BE2C (cell line): ENCODE results near the gene PGM2L1.
A peak's percentile ranks its signal among the peaks of the same experiment; 100 is the strongest.

ENCODE experiments used
- DNase-seq: peaks from one replicate; pipeline ENCODE4 v3.0.0-alpha.2; 2020
- H3K27me3 ChIP-seq: fragments of 250-450 bp; sonication (Bioruptor Pico); 2 replicates; pipeline ENCODE4 v1.5.1; 2020; ENCODE audit warnings: mild to moderate bottlenecking
- H3K36me3 ChIP-seq: fragments of 250-450 bp; sonication (Bioruptor Pico); 2 replicates; pipeline ENCODE4 v1.5.1; 2020; ENCODE audit warnings: mild to moderate bottlenecking
- H3K4me1 ChIP-seq: fragments of 250-450 bp; sonication (Bioruptor Pico); 2 replicates; pipeline ENCODE4 v1.5.1; 2020
- H3K4me3 ChIP-seq: 2 replicates; pipeline ENCODE4 v1.5.1; 2011; ENCODE audit warnings: low read depth, low read length
- H3K9me3 ChIP-seq: fragments of 250-450 bp; sonication (Bioruptor Pico); 2 replicates; pipeline ENCODE4 v1.5.1; 2020
- TF ChIP-seq, protein P1 (sequence below): IDR thresholded peaks from 2 replicates; pipeline ENCODE4 v1.5.1; 2012; ENCODE audit warnings: mild to moderate bottlenecking, low read depth, low read length

Gene PGM2L1

DNA sequence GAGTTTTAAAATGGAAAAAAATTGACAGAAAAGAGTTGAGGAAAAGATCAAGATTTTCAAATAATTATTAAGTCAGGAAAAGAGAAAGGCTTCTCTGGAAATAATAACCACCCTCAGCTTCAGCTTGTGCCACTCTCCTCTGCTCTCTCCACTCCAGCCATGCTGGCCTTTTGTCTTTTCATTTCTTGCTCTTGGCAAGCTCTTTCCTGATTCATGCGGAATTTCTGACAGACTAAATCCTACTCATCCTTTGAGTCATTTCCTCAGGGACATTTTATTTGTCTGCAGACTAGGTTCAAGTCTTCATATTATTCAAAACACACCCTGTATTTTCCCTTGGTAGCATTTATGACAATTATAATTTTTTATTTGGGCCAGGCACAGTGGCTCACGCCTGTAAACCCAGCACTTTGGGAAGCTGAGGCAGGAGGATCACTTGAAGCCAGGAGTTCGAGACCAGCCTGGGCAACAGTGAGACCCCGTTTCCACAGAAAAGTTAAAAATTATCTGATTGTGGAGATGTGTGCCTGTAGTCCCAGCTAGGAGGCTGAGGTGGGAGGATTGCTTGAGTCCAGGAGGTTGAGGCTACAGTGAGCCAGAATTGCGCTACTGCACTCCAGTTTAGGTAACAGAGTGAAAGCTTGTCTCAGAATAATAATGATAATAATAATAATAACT lies 79.0 kb downstream of the PGM2L1 start:
- no peaks in the 10 kb centered on the region for H3K27me3 ChIP-seq
- no peaks in the 10 kb centered on the region for H3K4me1 ChIP-seq
- no peaks in the 10 kb centered on the region for H3K9me3 ChIP-seq
- no peaks in the 10 kb centered on the region for H3K36me3 ChIP-seq
- H3K4me3 ChIP-seq, result no peak overlapping the region
- no peak for DNase-seq
- TF ChIP-seq, protein P1, sequence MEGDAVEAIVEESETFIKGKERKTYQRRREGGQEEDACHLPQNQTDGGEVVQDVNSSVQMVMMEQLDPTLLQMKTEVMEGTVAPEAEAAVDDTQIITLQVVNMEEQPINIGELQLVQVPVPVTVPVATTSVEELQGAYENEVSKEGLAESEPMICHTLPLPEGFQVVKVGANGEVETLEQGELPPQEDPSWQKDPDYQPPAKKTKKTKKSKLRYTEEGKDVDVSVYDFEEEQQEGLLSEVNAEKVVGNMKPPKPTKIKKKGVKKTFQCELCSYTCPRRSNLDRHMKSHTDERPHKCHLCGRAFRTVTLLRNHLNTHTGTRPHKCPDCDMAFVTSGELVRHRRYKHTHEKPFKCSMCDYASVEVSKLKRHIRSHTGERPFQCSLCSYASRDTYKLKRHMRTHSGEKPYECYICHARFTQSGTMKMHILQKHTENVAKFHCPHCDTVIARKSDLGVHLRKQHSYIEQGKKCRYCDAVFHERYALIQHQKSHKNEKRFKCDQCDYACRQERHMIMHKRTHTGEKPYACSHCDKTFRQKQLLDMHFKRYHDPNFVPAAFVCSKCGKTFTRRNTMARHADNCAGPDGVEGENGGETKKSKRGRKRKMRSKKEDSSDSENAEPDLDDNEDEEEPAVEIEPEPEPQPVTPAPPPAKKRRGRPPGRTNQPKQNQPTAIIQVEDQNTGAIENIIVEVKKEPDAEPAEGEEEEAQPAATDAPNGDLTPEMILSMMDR, result no peak

DNA sequence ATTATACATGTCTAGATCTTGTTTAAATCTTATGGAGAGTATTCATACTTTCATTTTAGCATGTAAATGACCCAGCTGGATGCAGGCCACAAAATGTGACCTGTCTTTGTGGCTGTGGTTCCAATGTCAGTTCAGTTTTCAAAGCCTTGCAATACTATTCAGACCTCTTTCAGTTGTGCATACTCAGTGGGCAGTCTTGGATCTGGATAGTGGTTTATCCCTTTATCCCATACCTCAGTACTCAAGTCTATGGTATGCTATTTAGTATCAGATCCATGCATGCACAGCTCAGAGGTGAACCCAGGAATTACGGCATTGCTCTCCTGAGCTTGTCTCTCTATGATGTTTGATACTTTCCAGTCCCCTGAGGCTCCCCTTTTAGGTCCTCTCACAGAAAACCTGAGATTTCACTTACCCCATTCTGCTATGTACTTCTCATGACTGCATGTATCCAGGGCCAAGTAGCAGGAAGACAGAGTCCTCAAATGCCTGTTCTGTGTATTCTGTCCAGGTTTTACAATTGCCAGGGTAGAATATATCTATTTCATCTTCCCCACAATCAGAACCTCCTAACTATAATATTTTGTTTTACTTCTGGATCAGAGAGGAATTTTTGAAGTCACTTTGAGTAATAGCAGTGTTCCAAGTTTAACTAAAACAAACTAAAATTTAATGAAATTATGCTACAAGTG lies 79.8 kb downstream of the PGM2L1 start:
- Histone ChIP-seq H3K4me3 (no peak overlapping the region), H3K9me3 (no peaks in the 10 kb centered on the region), H3K4me1 (no peaks in the 10 kb centered on the region), H3K36me3 (no peaks in the 10 kb centered on the region), H3K27me3 (no peaks in the 10 kb centered on the region)
- DNase-seq, result no peak
- TF ChIP-seq, protein P1, result no peak

DNA sequence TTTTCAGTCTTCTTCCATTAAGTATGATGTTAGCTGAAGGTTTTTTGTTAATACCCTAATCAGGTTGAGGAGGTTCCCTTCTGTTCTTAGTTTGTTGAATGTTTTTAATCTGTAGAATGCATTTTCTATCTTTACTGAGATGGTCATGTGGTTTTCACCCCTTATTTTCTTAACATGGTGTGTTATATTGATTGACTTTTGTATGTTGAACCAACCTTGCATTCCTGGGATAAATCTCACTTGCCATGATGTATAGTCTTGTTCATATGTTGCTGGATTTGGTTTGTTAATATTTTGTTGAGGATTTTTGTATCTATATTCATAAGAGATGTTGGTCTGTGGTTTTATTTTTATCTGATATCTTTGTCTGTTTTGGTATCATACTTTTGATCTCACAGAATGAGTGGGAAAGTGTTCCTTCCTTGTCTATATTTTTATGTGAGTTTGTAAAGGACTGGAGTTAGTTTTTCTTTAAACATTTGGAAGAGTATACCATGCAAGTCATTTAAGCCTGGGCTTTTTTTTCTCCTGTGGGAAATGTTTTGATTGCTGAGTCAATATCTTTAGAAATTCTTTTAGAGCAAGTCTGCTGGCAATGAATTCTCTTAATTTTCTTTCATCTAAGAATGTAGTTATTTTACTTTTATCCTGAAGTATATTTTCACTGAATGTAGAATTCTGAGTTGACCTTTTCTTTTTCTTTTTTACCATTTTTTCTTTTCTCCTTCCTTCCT lies 81.3 kb downstream of the PGM2L1 start:
- H3K4me1 ChIP-seq, result no peaks in the 10 kb centered on the region
- H3K36me3 ChIP-seq, result no peaks in the 10 kb centered on the region
- no peak overlapping the region for H3K4me3 ChIP-seq
- no peak for DNase-seq
- H3K9me3 ChIP-seq, result no peaks in the 10 kb centered on the region; the same call in 1 of the 2 replicates
- TF ChIP-seq, protein P1, result no peak
- no peaks in the 10 kb centered on the region; the same call in 1 of the 2 replicates for H3K27me3 ChIP-seq

DNA sequence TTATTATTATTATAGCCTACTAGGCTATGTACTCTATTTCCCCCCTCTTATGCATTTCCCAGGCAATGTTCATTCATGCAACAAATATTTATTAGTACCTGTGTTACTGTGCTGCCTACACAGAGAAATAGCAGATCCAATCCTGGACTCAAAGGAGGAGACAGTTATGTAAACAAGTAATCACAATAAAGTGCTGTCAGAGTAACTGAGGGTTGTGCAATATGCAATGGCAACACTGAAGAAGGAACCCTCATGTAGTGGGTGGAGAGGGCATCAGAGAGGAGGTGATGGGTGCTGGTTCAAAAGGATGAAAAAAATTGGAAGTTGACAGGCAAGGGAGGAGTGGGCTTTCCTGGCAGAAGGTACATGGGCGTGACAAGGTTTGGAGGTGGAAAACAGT lies 85.9 kb downstream of the PGM2L1 start:
- Histone ChIP-seq H3K4me3 (no peak overlapping the region), H3K27me3 (peaks cover 8% of the 10 kb centered on the region), H3K9me3 (no peaks in the 10 kb centered on the region; the same call in 1 of the 2 replicates), H3K4me1 (0 out of 2 replicates have a peak, but pooled peaks cover under 1% of the 10 kb centered on the region), H3K36me3 (no peaks in the 10 kb centered on the region)
- TF ChIP-seq, protein P1, result no peak
- DNase-seq, result no peak

DNA sequence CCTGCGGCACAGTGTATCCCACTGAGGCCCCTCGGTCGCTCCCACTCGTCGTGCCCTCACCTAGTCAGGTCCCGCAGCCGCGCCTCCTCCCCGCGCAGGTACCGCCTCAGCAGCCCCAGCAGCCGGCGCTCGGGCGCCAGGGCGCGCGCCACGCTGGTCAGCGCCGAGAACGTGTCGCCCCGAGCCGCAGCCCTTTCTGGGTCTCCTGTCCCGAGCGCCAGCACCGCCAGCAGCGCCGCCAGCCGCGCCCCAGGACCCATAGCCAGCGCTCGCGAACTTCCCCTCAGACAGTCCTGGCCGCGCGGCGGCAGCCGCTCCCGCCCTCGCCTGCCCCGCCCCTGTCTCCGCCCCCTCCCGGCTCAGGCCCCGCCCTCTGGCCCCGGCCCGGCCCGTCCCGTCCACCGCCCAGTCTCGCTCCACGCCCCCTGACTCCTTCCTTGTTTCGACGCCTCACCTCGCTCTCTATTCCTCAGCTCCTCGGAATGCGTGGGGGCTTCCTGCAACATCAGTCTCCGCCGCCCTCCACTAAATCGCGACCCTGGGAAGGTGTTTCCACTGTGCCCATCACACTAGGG lies 86.8 kb downstream of the PGM2L1 start, which contains the start of gene P4HA3:
Gene P4HA3 (minus strand): TSS at position 289 of the 575 bp plus-strand sequence. CDS start 29 bp downstream, at position 260.
- TF ChIP-seq, protein P1, result no peak; the same call in 1 of the 2 replicates
- peak within 1 kb of the TSS; percentile 47 for H3K4me3 ChIP-seq
- 0 out of 2 replicates have a peak, but pooled peaks cover 2% of the 10 kb centered on the region for H3K4me1 ChIP-seq
- H3K9me3 ChIP-seq, result no peaks in the 10 kb centered on the region; the same call in 1 of the 2 replicates
- H3K27me3 ChIP-seq, result peaks cover 8% of the 10 kb centered on the region
- no peaks in the 10 kb centered on the region for H3K36me3 ChIP-seq
- peak; percentile 69 for DNase-seq
